H9 (cell line): ENCODE measurements around the gene PCNX3. TPM values are rescaled to one million over a fixed set of nuclear protein-coding genes. Genes with fewer than 3 reads are reported as not detected.

Experiments used
- DNase-seq: peaks from one replicate; pipeline ENCODE4 v3.0.0-alpha.2; 2017
- H2AFZ ChIP-seq: one replicate; pipeline ENCODE4 v1.6.1; 2013; ENCODE audit warnings: mild to moderate bottlenecking, low read length, control low read depth, moderate library complexity
- H2AK5ac ChIP-seq: 2 replicates; pipeline ENCODE4 v1.6.1; 2013; ENCODE audit warnings: low read length, control low read depth, mixed read lengths; ENCODE audit not compliant: insufficient read length
- H2BK120ac ChIP-seq: one replicate; pipeline ENCODE4 v1.6.1; 2013; ENCODE audit warnings: low read depth, mild to moderate bottlenecking, low read length, control low read depth, inconsistent platforms; ENCODE audit not compliant: poor library complexity, severe bottlenecking
- H2BK12ac ChIP-seq: 2 replicates; pipeline ENCODE4 v1.6.1; 2013; ENCODE audit warnings: low read length, control low read depth, mixed read lengths, low read depth; ENCODE audit not compliant: insufficient read length
- H2BK15ac ChIP-seq: 2 replicates; pipeline ENCODE4 v1.6.1; 2013; ENCODE audit warnings: low read depth, low read length, control low read depth
- H2BK20ac ChIP-seq: one replicate; pipeline ENCODE4 v1.6.1; 2013; ENCODE audit warnings: low read depth, mild to moderate bottlenecking, low read length, control low read depth, inconsistent platforms; ENCODE audit not compliant: poor library complexity, severe bottlenecking
- H2BK5ac ChIP-seq: 2 replicates; pipeline ENCODE4 v1.6.1; 2013; ENCODE audit warnings: low read length, control low read depth, mixed read lengths; ENCODE audit not compliant: insufficient read length
- H3K14ac ChIP-seq: 2 replicates; pipeline ENCODE4 v1.6.1; 2013; ENCODE audit warnings: low read length, control low read depth; ENCODE audit not compliant: insufficient read depth
- H3K18ac ChIP-seq: 2 replicates; pipeline ENCODE4 v1.6.1; 2013; ENCODE audit warnings: low read depth, mild to moderate bottlenecking, mixed read lengths, low read length, control low read depth; ENCODE audit not compliant: insufficient read length
- H3K23ac ChIP-seq: 2 replicates; pipeline ENCODE4 v1.6.1; 2013; ENCODE audit warnings: low read length, control low read depth, mixed read lengths, low read depth; ENCODE audit not compliant: insufficient read length
- H3K23me2 ChIP-seq: 2 replicates; pipeline ENCODE4 v1.6.1; 2013; ENCODE audit warnings: low read depth, mild to moderate bottlenecking, mixed read lengths, low read length, control low read depth; ENCODE audit not compliant: insufficient read length, poor library complexity, severe bottlenecking
- H3K27ac ChIP-seq: 2 replicates; pipeline ENCODE4 v1.5.1; 2013; ENCODE audit warnings: low read length, control low read depth, mixed read lengths, low read depth; ENCODE audit not compliant: insufficient read length
- H3K27me3 ChIP-seq: 2 replicates; pipeline ENCODE4 v1.6.1; 2013; ENCODE audit warnings: low read length, control low read depth, inconsistent platforms; ENCODE audit not compliant: insufficient read depth
- H3K4ac ChIP-seq: 2 replicates; pipeline ENCODE4 v1.6.1; 2013; ENCODE audit warnings: low read depth, mild to moderate bottlenecking, control low read depth, inconsistent platforms, low read length, moderate library complexity
- H3K4me1 ChIP-seq: 2 replicates; pipeline ENCODE4 v1.6.1; 2013; ENCODE audit warnings: low read length, control low read depth, inconsistent platforms; ENCODE audit not compliant: insufficient read depth
- H3K4me2 ChIP-seq: 2 replicates; pipeline ENCODE4 v1.6.1; 2013; ENCODE audit warnings: low read length, control low read depth, mixed read lengths; ENCODE audit not compliant: insufficient read length, insufficient read depth
- H3K56ac ChIP-seq: 2 replicates; pipeline ENCODE4 v1.6.1; 2013; ENCODE audit warnings: low read depth, mild to moderate bottlenecking, mixed read lengths, low read length, control low read depth; ENCODE audit not compliant: insufficient read length
- H3K79me1 ChIP-seq: 2 replicates; pipeline ENCODE4 v1.6.1; 2013; ENCODE audit warnings: low read depth, mild to moderate bottlenecking, moderate library complexity, low read length, control low read depth, inconsistent platforms; ENCODE audit not compliant: insufficient read depth, poor library complexity, severe bottlenecking
- H3K79me2 ChIP-seq: 2 replicates; pipeline ENCODE4 v1.6.1; 2013; ENCODE audit warnings: low read length, control low read depth, inconsistent platforms; ENCODE audit not compliant: insufficient read depth
- H3K9ac ChIP-seq: 2 replicates; pipeline ENCODE4 v1.6.1; 2013; ENCODE audit warnings: low read length, control low read depth, mixed read lengths; ENCODE audit not compliant: insufficient read length; ENCODE audit errors: extremely low read depth
- H3K9me3 ChIP-seq: one replicate; pipeline ENCODE4 v1.6.1; 2013; ENCODE audit warnings: low read depth, low read length, inconsistent platforms; ENCODE audit not compliant: control insufficient read depth
- H3T11ph ChIP-seq: one replicate; pipeline ENCODE4 v1.6.1; 2013; ENCODE audit warnings: mild to moderate bottlenecking, low read length, control low read depth, inconsistent platforms
- H4K20me1 ChIP-seq: one replicate; pipeline ENCODE4 v1.6.1; 2013; ENCODE audit not compliant: control insufficient read depth, insufficient read length, insufficient read depth
- H4K5ac ChIP-seq: 2 replicates; pipeline ENCODE4 v1.6.1; 2013; ENCODE audit warnings: low read depth, mild to moderate bottlenecking, mixed read lengths, low read length, control low read depth; ENCODE audit not compliant: insufficient read length
- H4K8ac ChIP-seq: replicated peaks from 2 replicates; pipeline ENCODE4 v1.6.1; 2013; ENCODE audit warnings: low read length, control low read depth, mixed read lengths, low read depth; ENCODE audit not compliant: insufficient read length
- H4K91ac ChIP-seq: 2 replicates; pipeline ENCODE4 v1.6.1; 2013; ENCODE audit warnings: low read depth, mild to moderate bottlenecking, moderate library complexity, mixed read lengths, low read length, control low read depth; ENCODE audit not compliant: insufficient read length
- H3K27ac Mint-ChIP-seq, 3 experiments: 2 replicates in 2 of 3; 3 replicates in 1 of 3; pipeline ENCODE4 v1.8.0; 2020 to 2021; ENCODE audit warnings: mixed read lengths in 3 of 3, mild to moderate bottlenecking in 1 of 3, moderate library complexity in 1 of 3
- H3K27me3 Mint-ChIP-seq: 2 replicates; pipeline ENCODE4 v1.8.0; 2021; ENCODE audit warnings: low read depth, mild to moderate bottlenecking, moderate library complexity, mixed read lengths
- H3K36me3 Mint-ChIP-seq, 3 experiments: 2 replicates in 2 of 3; 3 replicates in 1 of 3; pipeline ENCODE4 v1.8.0; 2020 to 2021; ENCODE audit warnings: low read depth in 3 of 3, mixed read lengths in 3 of 3; ENCODE audit not compliant: insufficient read depth in 1 of 3
- H3K4me1 Mint-ChIP-seq, 2 experiments: 2 replicates each; pipeline ENCODE4 v1.8.0; 2020; ENCODE audit warnings: mixed read lengths in 2 of 2
- H3K4me3 Mint-ChIP-seq, 2 experiments: 2 replicates in 1 of 2; 3 replicates in 1 of 2; pipeline ENCODE4 v1.8.0; 2020 to 2021; ENCODE audit warnings: mild to moderate bottlenecking in 2 of 2, mixed read lengths in 2 of 2, moderate library complexity in 1 of 2
- H3K9me3 Mint-ChIP-seq, 2 experiments: 2 replicates in 1 of 2; 3 replicates in 1 of 2; pipeline ENCODE4 v1.8.0; 2020; ENCODE audit warnings: mild to moderate bottlenecking in 2 of 2, mixed read lengths in 2 of 2, moderate library complexity in 1 of 2
- CTCF ChIP-seq: fragments of 200-600 bp; sonication (generic); conservative IDR thresholded peaks from 3 replicates; pipeline ENCODE4 v1.8.0; 2021; ENCODE audit warnings: antibody characterized with exemption, mild to moderate bottlenecking
- WGBS: extraction: QIAGEN DNeasy Blood & Tissue Kit; methylation state at CpG from one replicate; pipeline ENCODE4 v1.1.7; 2013; ENCODE audit warnings: missing lambda C conversion rate, low lambda C conversion rate, mixed read lengths; ENCODE audit not compliant: insufficient read length; ENCODE audit errors: extremely low coverage; 5-methylcytosine and 5-hydroxymethylcytosine counted together
- total RNA-seq: library from RNA; stranded (reverse); gene quantifications from 2 replicates; pipeline ENCODE4 v1.2.1, GENCODE V29; 2021

The PCNX3 gene
- total RNA-seq, 1 experiment from 2014 or later, result 50.5 TPM

GRCh38 chr11:65583589-65583988 is 32.0 kb upstream of the PCNX3 start:
- no peak overlapping the region for H3T11ph ChIP-seq
- H3K9ac ChIP-seq, result no peak overlapping the region
- no peak overlapping the region for H3K14ac ChIP-seq
- no peak overlapping the region for H2AK5ac ChIP-seq
- no peaks in the 10 kb centered on the region; the same call in 1 of the 2 replicates for H3K27me3 ChIP-seq
- H3K79me1 ChIP-seq, result no peaks in the 10 kb centered on the region
- Mint-ChIP-seq H3K27me3 (peaks cover 2% of the 10 kb centered on the region), H3K36me3 (no peaks in the 10 kb centered on the region), H3K4me3 (no peak overlapping the region; a peak in 1 of 5 replicates), H3K27ac (peak overlapping the region in 1 of 3 experiments; percentile 72; a peak in 2 of 7 replicates), H3K9me3 (no peaks in the 10 kb centered on the region), H3K4me1 (peaks cover 0 to 22% of the 10 kb centered on the region in 2 experiments; a peak in 2 of 4 replicates)
- H3K18ac ChIP-seq, result no peak overlapping the region
- no peaks in the 10 kb centered on the region for H3K4me1 ChIP-seq
- H3K4me2 ChIP-seq, result no peak overlapping the region
- DNase-seq, result no peak
- no peak overlapping the region for H3K27ac ChIP-seq
- H3K79me2 ChIP-seq, result no peaks in the 10 kb centered on the region
- no peak overlapping the region for H4K91ac ChIP-seq
- no peak overlapping the region for H2AFZ ChIP-seq
- TF ChIP-seq CTCF, result no peak
- no peak overlapping the region for H4K5ac ChIP-seq
- no peaks in the 10 kb centered on the region for H3K9me3 ChIP-seq
- H2BK15ac ChIP-seq, result no peak overlapping the region
- H3K4ac ChIP-seq, result no peak overlapping the region
- H4K8ac ChIP-seq, result no peak overlapping the region
- no peak overlapping the region for H2BK5ac ChIP-seq
- no peaks in the 10 kb centered on the region for H3K23me2 ChIP-seq
- no CpG with 5 or more reads among the region's 10 CpGs for WGBS
- H3K56ac ChIP-seq, result no peak overlapping the region
- H2BK20ac ChIP-seq, result no peak overlapping the region
- H2BK12ac ChIP-seq, result no peak overlapping the region
- H3K23ac ChIP-seq, result no peak overlapping the region
- H2BK120ac ChIP-seq, result no peak overlapping the region
- H4K20me1 ChIP-seq, result no peaks in the 10 kb centered on the region
